ENCODE measurements around the gene C1GALT1C1. TPM values are rescaled to one million over a fixed set of nuclear protein-coding genes. Genes with fewer than 3 reads are reported as not detected.

The C1GALT1C1 gene
- total RNA-seq, 2 donors from 2014 or later: 16.6 to 17.9 TPM

- TF ChIP-seq CTCF (conservative IDR thresholded peaks at IDR 0.05): no peak
- no peak overlapping the region for H3K4me3 ChIP-seq (ENCODE audit: low read length)
- H3K4me1 ChIP-seq (ENCODE audit: control insufficient read depth, insufficient read depth, low read length): no peaks in the 10 kb centered on the region
- no peak for DNase-seq
- no peaks in the 10 kb centered on the region for H3K9me3 ChIP-seq (ENCODE audit: control insufficient read depth, low read length)
- no peaks in the 10 kb centered on the region for H3K27me3 ChIP-seq (ENCODE audit: control insufficient read depth, insufficient read depth, low read length, poor library complexity, severe bottlenecking)
- H3K4me1 Mint-ChIP-seq: peaks cover 1% of the 10 kb centered on the region
- no peak overlapping the region for H3K4me3 Mint-ChIP-seq
- no peaks in the 10 kb centered on the region for H3K36me3 ChIP-seq (ENCODE audit: control insufficient read depth, insufficient read depth, low read length)
- H3K27ac Mint-ChIP-seq: no peak overlapping the region
- H3K27ac ChIP-seq (ENCODE audit: low read depth, low read length): no peak overlapping the region
- H3K36me3 Mint-ChIP-seq (ENCODE audit: low read depth): no peaks in the 10 kb centered on the region
- peaks cover 25% of the 10 kb centered on the region for H3K9me3 Mint-ChIP-seq
- H3K9ac ChIP-seq (ENCODE audit: extremely low read depth, low read length, poor library complexity, severe bottlenecking): no peak overlapping the region
- 92% methylated on average over 4 of the region's 4 CpGs; no CpG with 5 or more reads in 1 of the 2 experiments for WGBS, 2 experiments (ENCODE audit: insufficient coverage in 1 of 2, insufficient read length in 1 of 2)
- no peaks in the 10 kb centered on the region for H3K27me3 Mint-ChIP-seq (ENCODE audit: insufficient read depth)
These were observed 43.1 kb upstream of the C1GALT1C1 start for GRCh38 chrX:120672841-120673530.

GRCh38 chrX:120672389-120672788 is 42.5 kb upstream of the C1GALT1C1 start:
- Mint-ChIP-seq H3K4me3 (no peak overlapping the region), H3K4me1 (peaks cover 1% of the 10 kb centered on the region), H3K27me3 (ENCODE audit: insufficient read depth) (no peaks in the 10 kb centered on the region), H3K36me3 (ENCODE audit: low read depth) (no peaks in the 10 kb centered on the region), H3K9me3 (peaks cover 25% of the 10 kb centered on the region), H3K27ac (no peak overlapping the region)
- H3K9ac ChIP-seq (ENCODE audit: extremely low read depth, low read length, poor library complexity, severe bottlenecking): no peak overlapping the region
- no peak overlapping the region for H3K27ac ChIP-seq (ENCODE audit: low read depth, low read length)
- no peak overlapping the region for H3K4me3 ChIP-seq (ENCODE audit: low read length)
- DNase-seq: no peak
- H3K9me3 ChIP-seq (ENCODE audit: control insufficient read depth, low read length): no peaks in the 10 kb centered on the region
- TF ChIP-seq CTCF (conservative IDR thresholded peaks at IDR 0.05): no peak
- no peaks in the 10 kb centered on the region for H3K27me3 ChIP-seq (ENCODE audit: control insufficient read depth, insufficient read depth, low read length, poor library complexity, severe bottlenecking)
- H3K4me1 ChIP-seq (ENCODE audit: control insufficient read depth, insufficient read depth, low read length): no peaks in the 10 kb centered on the region
- no peaks in the 10 kb centered on the region for H3K36me3 ChIP-seq (ENCODE audit: control insufficient read depth, insufficient read depth, low read length)
- 83 to 87% methylated on average over 2 to 3 of the region's 3 CpGs for WGBS, 2 experiments (ENCODE audit: insufficient coverage in 1 of 2, insufficient read length in 1 of 2)

- H3K4me1 ChIP-seq (ENCODE audit: control insufficient read depth, insufficient read depth, low read length): no peaks in the 10 kb centered on the region
- Mint-ChIP-seq H3K36me3 (ENCODE audit: low read depth) (no peaks in the 10 kb centered on the region), H3K27ac (no peak overlapping the region), H3K4me3 (no peak overlapping the region), H3K9me3 (peaks cover 25% of the 10 kb centered on the region), H3K4me1 (peaks cover 1% of the 10 kb centered on the region), H3K27me3 (ENCODE audit: insufficient read depth) (no peaks in the 10 kb centered on the region)
- DNase-seq: no peak
- TF ChIP-seq CTCF (conservative IDR thresholded peaks at IDR 0.05): no peak
- H3K4me3 ChIP-seq (ENCODE audit: low read length): no peak overlapping the region
- no peaks in the 10 kb centered on the region for H3K9me3 ChIP-seq (ENCODE audit: control insufficient read depth, low read length)
- no peaks in the 10 kb centered on the region for H3K36me3 ChIP-seq (ENCODE audit: control insufficient read depth, insufficient read depth, low read length)
- no peaks in the 10 kb centered on the region for H3K27me3 ChIP-seq (ENCODE audit: control insufficient read depth, insufficient read depth, low read length, poor library complexity, severe bottlenecking)
- no peak overlapping the region for H3K27ac ChIP-seq (ENCODE audit: low read depth, low read length)
- no peak overlapping the region for H3K9ac ChIP-seq (ENCODE audit: extremely low read depth, low read length, poor library complexity, severe bottlenecking)
These were observed 42.1 kb upstream of the C1GALT1C1 start for GRCh38 chrX:120671963-120672362.
